HG03196 (cell line): ENCODE results near the gene CFAP69.
"Not testable (repeated sequence)": the region's sequence is repeated elsewhere in the genome, so short reads cannot be mapped to it uniquely, and the experiment has no call there.

Experiments
- ATAC-seq: cut with Tn5 transposase; IDR thresholded peaks from one replicate; pipeline ENCODE4 v1.9.1; 2021; ENCODE audit not compliant: unreplicated experiment

The CFAP69 gene

GRCh38 chr7:90334193-90334843, 89.3 kb downstream of the CFAP69 start:
- no peak for ATAC-seq

- not testable (repeated sequence) for ATAC-seq
These were observed 90.0 kb downstream of the CFAP69 start for GRCh38 chr7:90334926-90335325.

- ATAC-seq: no peak
These were observed 92.1 kb downstream of the CFAP69 start for GRCh38 chr7:90337106-90337505.

- ATAC-seq: no peak
These were observed 100.0 kb downstream of the CFAP69 start for GRCh38 chr7:90345016-90345415.

GRCh38 chr7:90345595-90346335, 100.8 kb downstream of the CFAP69 start:
- peak; percentile 6 for ATAC-seq

- peak; percentile 96 for ATAC-seq
These were observed 101.6 kb downstream of the CFAP69 start, which contains the start of gene GTPBP10 for GRCh38 chr7:90346336-90347125. Gene GTPBP10 (plus strand): TSS chr7:90346716. CDS start chr7:90346742, 26 bp downstream.

GRCh38 chr7:90347759-90348158, 102.8 kb downstream of the CFAP69 start:
- ATAC-seq: no peak

- ATAC-seq: no peak
These were observed 104.3 kb downstream of the CFAP69 start for GRCh38 chr7:90349305-90349704.

- not testable (repeated sequence) for ATAC-seq
These were observed 105.1 kb downstream of the CFAP69 start for GRCh38 chr7:90350032-90350431.

- ATAC-seq: no peak
These were observed 107.0 kb downstream of the CFAP69 start for GRCh38 chr7:90351987-90352386.
